ENCODE measurements around the gene GAB3.

Gene GAB3

GRCh38 chrX:154758696-154759095 lies 7.8 kb upstream of the GAB3 start:
- Histone ChIP-seq H3K4me3 (no peak overlapping the region), H3K27ac (no peak overlapping the region)

- Histone ChIP-seq H3K27ac (peak overlapping the region in 2 of 21 experiments; percentile 12 to 81), H3K4me3 (no peak overlapping the region)
Measured at GRCh38 chrX:154751669-154752271, 893 bp upstream of the GAB3 start.

DNA sequence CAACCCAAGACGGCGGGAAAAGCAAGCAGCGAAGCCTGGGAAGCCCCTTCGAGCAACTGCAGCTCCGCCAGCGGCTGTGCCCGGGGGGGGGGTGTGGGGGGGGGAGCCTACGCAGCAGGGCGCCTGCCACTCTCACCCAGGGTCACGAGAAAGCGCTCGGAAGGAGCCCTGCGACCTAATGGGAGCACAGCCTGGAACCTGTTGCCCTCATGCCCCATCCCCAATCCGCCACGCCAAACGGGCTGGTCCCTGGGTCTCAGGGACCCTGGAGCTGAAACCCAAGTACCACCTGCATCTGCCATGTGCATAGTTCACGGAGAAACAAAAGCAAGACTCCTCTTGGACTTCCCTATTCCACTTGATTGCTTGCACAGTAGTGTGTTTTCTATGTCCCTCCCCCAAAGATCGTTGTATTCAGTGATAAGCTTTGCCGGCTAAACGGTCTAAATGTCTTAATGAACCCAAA lies 359 bp upstream of the GAB3 start:
- H3K4me3 ChIP-seq, result peak overlapping the region; percentile 13 to 45 (median 41)
- peak overlapping the region in 11 of 21 experiments; percentile 12 to 86 (median 67) for H3K27ac ChIP-seq

GRCh38 chrX:154749856-154750255 lies 1.0 kb downstream of the GAB3 start:
- peak overlapping the region; percentile 27 to 45 (median 41) for H3K4me3 ChIP-seq
- peak overlapping the region in 12 of 21 experiments; percentile 42 to 86 (median 62) for H3K27ac ChIP-seq

DNA sequence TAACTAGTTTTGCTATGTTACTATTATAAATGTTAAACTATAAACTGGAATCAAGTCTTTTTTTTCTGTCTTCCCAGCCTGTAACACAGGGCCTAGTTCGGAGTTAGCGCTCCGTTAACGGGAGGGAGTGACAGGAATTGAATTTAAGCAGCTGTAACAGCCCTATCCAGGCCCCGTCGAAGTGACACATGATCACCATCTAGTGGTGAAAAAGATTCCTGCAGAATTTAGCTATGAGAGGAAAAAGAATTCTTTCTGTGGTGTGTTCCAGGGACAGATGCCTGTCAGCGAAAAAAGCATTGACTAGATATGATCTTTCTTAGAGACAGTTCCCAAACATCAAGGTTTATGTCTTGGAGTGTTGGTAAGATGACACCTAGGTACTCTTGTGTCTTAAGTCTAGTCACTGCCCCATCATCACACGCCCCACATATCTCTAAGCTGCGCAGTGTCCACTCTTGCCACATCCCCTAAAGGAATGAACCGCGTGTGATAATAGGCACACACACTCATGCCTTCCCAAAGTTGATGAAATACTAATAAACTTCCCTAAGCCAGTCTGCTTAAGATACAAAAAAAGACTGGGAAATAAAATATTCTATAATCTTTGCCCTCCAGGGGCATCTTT lies 2.1 kb downstream of the GAB3 start:
- Histone ChIP-seq H3K27ac (peak overlapping the region in 2 of 21 experiments; percentile 39 to 63), H3K4me3 (no peak overlapping the region)

DNA sequence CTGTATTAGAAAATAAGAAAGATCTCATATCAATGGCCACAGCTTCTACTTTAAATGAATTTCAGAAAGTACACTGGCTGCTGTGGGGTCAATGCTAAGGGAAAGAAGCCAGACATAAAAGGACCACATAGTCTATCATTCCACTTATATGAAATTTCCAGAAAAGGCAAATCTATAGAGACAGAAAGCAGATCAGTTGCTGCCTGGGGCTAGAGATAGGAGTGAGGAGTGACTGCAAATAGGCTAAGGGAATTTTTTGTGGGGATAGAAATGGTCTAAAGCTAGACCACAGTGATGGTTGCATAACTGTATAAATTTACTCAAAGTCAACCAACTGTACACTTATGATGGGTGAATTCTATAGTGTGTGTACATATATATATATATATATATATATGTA lies 8.3 kb downstream of the GAB3 start:
- Histone ChIP-seq H3K4me3 (no peak overlapping the region), H3K27ac (no peak overlapping the region)

- Histone ChIP-seq H3K4me3 (no peak overlapping the region), H3K27ac (peak overlapping the region in 1 of 21 experiments; percentile 6)
Measured at GRCh38 chrX:154739952-154740465, 10.9 kb downstream of the GAB3 start.

GRCh38 chrX:154738011-154738738 lies 12.7 kb downstream of the GAB3 start:
- Histone ChIP-seq H3K27ac (peak overlapping the region in 9 of 21 experiments; percentile 25 to 87 (median 55)), H3K4me3 (no peak overlapping the region)

- Histone ChIP-seq H3K27ac (peak overlapping the region in 9 of 21 experiments; percentile 2 to 87 (median 35)), H3K4me3 (no peak overlapping the region)
Measured at GRCh38 chrX:154737136-154737535, 13.7 kb downstream of the GAB3 start.

- no peak overlapping the region for H3K4me3 ChIP-seq
- H3K27ac ChIP-seq, result peak overlapping the region in 11 of 21 experiments; percentile 19 to 89 (median 50)
Measured at GRCh38 chrX:154735695-154736393, 15.0 kb downstream of the GAB3 start.

DNA sequence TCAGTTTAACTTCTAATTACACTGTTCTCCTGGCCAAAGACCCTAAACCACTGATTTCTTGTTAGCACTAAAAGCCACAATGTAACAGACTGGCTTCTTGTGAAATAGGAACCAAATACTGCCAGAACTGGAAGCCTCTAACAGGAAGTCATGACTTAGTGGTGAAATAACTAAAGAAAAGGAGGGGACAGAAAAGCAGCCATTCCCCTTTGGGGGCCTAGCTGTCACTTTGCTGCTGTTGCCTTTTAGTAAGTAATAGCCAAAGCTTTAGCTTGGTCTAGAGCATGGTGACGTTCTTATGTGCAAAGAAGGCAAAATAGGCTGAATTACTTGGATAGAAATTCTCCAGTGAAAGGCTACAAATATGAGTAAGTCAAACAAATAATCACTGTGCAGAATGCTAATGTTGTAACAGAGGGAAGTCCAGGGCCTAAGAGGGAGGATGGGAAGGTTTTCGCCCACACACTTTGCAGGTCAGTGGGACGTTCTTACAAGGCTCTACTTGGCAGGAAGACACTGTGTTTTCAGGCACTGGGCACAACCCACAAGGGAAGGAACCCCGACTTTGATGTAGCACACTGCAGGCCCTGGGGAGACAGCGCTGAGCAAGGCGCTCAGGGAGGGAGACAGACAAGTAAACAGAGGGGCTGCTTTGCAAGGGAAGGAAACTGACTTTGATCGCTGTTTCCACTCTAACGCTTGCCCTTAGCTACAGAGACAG lies 16.7 kb downstream of the GAB3 start:
- Histone ChIP-seq H3K4me3 (no peak overlapping the region), H3K27ac (peak overlapping the region in 17 of 21 experiments; percentile 4 to 89 (median 67))

DNA sequence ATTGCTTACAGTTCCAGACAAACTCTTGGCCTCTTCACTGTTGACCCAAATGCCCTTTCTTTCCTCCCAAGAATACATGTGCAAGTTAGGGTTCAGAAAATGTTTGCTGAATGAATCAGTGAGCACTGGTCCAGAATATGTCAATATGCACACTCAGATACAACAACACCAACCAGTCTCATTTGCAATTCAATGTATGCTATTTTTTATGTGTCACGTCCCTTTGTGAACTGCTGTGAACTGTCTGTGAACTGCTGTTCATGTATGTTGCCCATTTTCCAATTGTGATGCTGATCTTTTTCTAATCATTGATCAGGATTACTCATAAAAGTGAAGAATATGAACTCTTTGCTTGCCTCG lies 17.8 kb downstream of the GAB3 start:
- Histone ChIP-seq H3K27ac (peak overlapping the region in 8 of 21 experiments; percentile 21 to 89 (median 76)), H3K4me3 (no peak overlapping the region)

DNA sequence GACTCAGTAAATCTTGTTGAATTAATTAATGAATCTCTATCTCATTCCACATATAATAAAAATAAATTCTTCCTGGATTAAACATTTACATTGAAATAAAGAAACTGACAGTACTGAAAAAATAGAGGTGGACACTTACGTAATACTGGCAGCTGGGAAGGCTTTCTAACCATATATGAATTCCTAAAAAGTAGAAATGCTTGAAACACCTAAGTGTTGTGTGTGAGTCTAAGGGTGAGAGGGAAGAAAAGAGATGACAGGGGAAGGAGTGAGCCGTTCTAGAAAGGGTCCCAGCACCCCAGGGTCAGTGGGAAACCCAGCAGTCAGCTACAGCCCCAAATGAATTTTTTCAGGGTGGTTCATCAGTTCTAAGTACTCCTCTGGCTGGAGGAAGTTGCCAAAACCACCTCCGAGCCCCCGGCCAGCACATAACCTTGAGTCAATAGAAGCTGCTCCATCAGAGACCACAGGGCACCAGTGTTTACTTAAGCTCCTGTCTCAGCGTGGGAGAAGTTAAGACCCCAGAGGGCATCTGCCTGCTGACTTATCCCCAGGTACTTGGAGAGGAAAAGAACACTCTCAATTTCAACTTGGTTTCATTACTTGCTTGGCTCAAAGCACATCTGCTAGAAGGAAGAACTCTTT lies 18.3 kb downstream of the GAB3 start:
- Histone ChIP-seq H3K27ac (peak overlapping the region in 9 of 21 experiments; percentile 36 to 89 (median 75)), H3K4me3 (no peak overlapping the region)

- H3K27ac ChIP-seq, result peak overlapping the region in 4 of 21 experiments; percentile 14 to 87 (median 59)
- no peak overlapping the region for H3K4me3 ChIP-seq
Measured at GRCh38 chrX:154731881-154732280, 19.0 kb downstream of the GAB3 start.

DNA sequence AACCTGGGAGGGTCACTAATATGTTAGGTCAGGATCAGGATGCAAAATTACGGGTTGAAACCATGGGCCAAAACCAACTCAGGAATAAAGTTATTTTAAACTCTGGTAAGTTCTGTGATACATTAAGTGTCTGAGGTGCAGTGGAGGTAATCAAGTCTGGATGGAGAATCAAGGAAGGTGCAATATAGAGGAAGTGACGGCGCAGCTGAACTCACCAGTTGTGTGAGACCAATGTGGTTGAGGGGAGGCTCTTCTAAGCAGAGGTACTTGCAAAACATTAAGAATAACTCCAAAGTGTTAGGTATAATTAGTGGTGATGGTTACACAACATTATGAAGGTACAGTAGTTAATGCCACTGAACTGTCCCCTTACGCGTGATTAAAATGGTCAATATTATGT lies 19.7 kb downstream of the GAB3 start:
- Histone ChIP-seq H3K27ac (peak overlapping the region in 4 of 21 experiments; percentile 3 to 87 (median 35)), H3K4me3 (no peak overlapping the region)

- Histone ChIP-seq H3K4me3 (no peak overlapping the region), H3K27ac (peak overlapping the region in 10 of 21 experiments; percentile 19 to 87 (median 30))
Measured at GRCh38 chrX:154730253-154730891, 20.5 kb downstream of the GAB3 start.

- Histone ChIP-seq H3K4me3 (no peak overlapping the region), H3K27ac (peak overlapping the region in 3 of 21 experiments; percentile 9 to 26 (median 19))
Measured at GRCh38 chrX:154729439-154729838, 21.4 kb downstream of the GAB3 start.
